DOHH2 (cell line): ENCODE data around the gene NUP210.
"Not testable (repeated sequence)": the region's sequence is repeated elsewhere in the genome, so short reads cannot be mapped to it uniquely, and the experiment has no call there.

Experiments
- H3F3A ChIP-seq: fragments of 200-600 bp; sonication (generic), shearing (Covaris generic); 2 replicates; pipeline ENCODE4 v1.6.0; 2016; ENCODE audit warnings: antibody characterized with exemption, mild to moderate bottlenecking; ENCODE audit not compliant: control insufficient read depth, insufficient read depth
- H3K27ac ChIP-seq: fragments of 200-600 bp; sonication (generic); 2 replicates; pipeline ENCODE4 v1.5.1; 2014; ENCODE audit warnings: low read depth, mild to moderate bottlenecking, low read length, moderate library complexity
- H3K27me3 ChIP-seq: fragments of 200-600 bp; sonication (generic); 2 replicates; pipeline ENCODE4 v1.6.1; 2014; ENCODE audit warnings: mild to moderate bottlenecking, low read length, mixed read lengths; ENCODE audit not compliant: control insufficient read depth
- H3K36me3 ChIP-seq: fragments of 200-600 bp; sonication (generic); 2 replicates; pipeline ENCODE4 v1.6.1; 2014; ENCODE audit warnings: mild to moderate bottlenecking, low read length, moderate library complexity, mixed read lengths; ENCODE audit not compliant: control insufficient read depth
- H3K4me1 ChIP-seq: fragments of 200-600 bp; sonication (generic); 2 replicates; pipeline ENCODE4 v1.6.1; 2014; ENCODE audit warnings: mild to moderate bottlenecking, low read length, mixed read lengths; ENCODE audit not compliant: control insufficient read depth
- H3K4me2 ChIP-seq: fragments of 200-600 bp; sonication (generic); 2 replicates; pipeline ENCODE4 v1.6.0; 2014; ENCODE audit warnings: mild to moderate bottlenecking, low read length, moderate library complexity
- H3K4me3 ChIP-seq: fragments of 200-600 bp; sonication (generic); 2 replicates; pipeline ENCODE4 v1.5.1; 2014; ENCODE audit warnings: mild to moderate bottlenecking, low read length, mixed read lengths
- H3K79me2 ChIP-seq: fragments of 200-600 bp; sonication (generic); 2 replicates; pipeline ENCODE4 v1.6.1; 2014; ENCODE audit warnings: mild to moderate bottlenecking, low read length, mixed read lengths; ENCODE audit not compliant: control insufficient read depth
- H3K9me2 ChIP-seq: fragments of 200-600 bp; sonication (generic); replicated peaks from 2 replicates; pipeline ENCODE4 v1.6.1; 2014; ENCODE audit warnings: mild to moderate bottlenecking, low read length, mixed read lengths; ENCODE audit not compliant: control insufficient read depth
- H3K9me3 ChIP-seq: fragments of 200-600 bp; sonication (generic); 2 replicates; pipeline ENCODE4 v1.6.1; 2014; ENCODE audit warnings: antibody characterized with exemption, low read length, mixed read lengths; ENCODE audit not compliant: control insufficient read depth, insufficient read depth
- H4K20me1 ChIP-seq: fragments of 200-600 bp; sonication (generic); 2 replicates; pipeline ENCODE4 v1.6.0; 2014; ENCODE audit warnings: low read depth, mild to moderate bottlenecking, antibody characterized with exemption, low read length, moderate library complexity; ENCODE audit not compliant: control insufficient read depth, insufficient read depth
- CTCF ChIP-seq: fragments of 200-600 bp; sonication (generic); IDR thresholded peaks from one replicate; pipeline ENCODE4 v1.5.1; 2014; ENCODE audit warnings: antibody characterized with exemption, mild to moderate bottlenecking, low read depth, low read length; ENCODE audit not compliant: poor library complexity, severe bottlenecking
- EZH2phosphoT487 ChIP-seq: fragments of 200-600 bp; sonication (generic); IDR thresholded peaks from 2 replicates; pipeline ENCODE4 v1.6.1; 2017; ENCODE audit warnings: borderline replicate concordance, mild to moderate bottlenecking, antibody characterized with exemption, low read length, moderate library complexity, mixed read lengths

The NUP210 gene

DNA sequence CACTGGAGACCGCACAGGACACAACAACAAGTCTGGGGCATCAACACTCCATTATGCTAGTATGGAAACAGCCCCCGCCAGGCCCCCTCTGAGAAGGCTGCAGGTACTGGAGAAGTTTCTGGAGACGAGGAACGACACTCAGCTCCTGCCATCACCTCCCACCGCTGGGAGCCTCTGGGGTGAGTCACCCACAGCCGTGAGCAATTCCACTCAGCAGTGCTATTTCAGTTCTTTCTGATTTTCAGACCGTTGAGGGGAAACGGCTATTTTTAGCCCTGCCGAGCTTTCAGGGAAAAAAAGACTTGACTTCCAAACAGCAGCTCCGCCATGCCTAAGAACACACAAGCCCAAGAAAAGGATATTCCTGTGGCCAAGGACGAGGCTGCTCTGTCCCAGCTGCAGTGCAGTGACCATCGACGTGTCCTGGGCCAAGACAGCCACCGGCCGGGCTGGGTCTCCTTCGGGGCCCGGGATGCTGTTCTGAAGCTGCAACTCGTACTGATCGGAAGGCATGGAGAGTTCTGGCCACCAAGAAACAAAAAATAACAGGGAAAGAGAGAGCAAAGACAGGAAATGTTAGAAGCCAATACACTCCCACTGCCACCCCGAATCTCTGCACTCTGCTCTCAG, 40.8 kb downstream of the NUP210 start:
- H3K4me1 ChIP-seq = no peaks in the 10 kb centered on the region
- H3K9me3 ChIP-seq = no peaks in the 10 kb centered on the region
- H4K20me1 ChIP-seq = no peaks in the 10 kb centered on the region

DNA sequence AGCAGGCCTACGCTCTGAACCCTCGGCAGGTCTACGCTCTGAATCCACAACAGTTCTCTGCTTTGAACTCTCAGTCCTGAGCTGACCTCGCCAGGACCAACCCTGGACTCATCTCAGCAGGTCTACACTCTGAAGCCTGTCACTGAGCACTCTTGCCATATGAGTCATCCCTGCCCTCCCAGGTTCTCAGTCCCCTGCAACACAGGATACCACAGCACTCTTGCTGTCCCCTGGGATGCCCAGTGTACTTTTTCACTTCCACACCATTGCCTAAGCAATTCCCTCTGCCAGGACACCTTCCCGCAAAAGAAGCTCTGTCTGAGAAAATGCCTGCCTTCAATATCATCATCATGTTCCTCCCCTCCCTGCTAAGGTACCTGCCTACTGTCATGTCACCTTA, 42.0 kb downstream of the NUP210 start:
- H3F3A ChIP-seq = no peaks in the 10 kb centered on the region
- H3K36me3 ChIP-seq = peaks cover 95% of the 10 kb centered on the region
- no peak overlapping the region for H3K4me3 ChIP-seq
- H3K4me2 ChIP-seq = no peak overlapping the region
- H3K4me1 ChIP-seq = no peaks in the 10 kb centered on the region
- TF ChIP-seq CTCF = no peak
- no peak for TF ChIP-seq EZH2phosphoT487
- no peak overlapping the region for H3K27ac ChIP-seq
- no peaks in the 10 kb centered on the region for H4K20me1 ChIP-seq
- H3K9me2 ChIP-seq = no peaks in the 10 kb centered on the region
- no peaks in the 10 kb centered on the region; the same call in 1 of the 2 replicates for H3K79me2 ChIP-seq
- no peaks in the 10 kb centered on the region for H3K27me3 ChIP-seq
- H3K9me3 ChIP-seq = no peaks in the 10 kb centered on the region

More for the DNA sequence above, 40.8 kb downstream of the NUP210 start:
- H3K27ac ChIP-seq = no peak overlapping the region
- no peaks in the 10 kb centered on the region; the same call in 1 of the 2 replicates for H3K79me2 ChIP-seq
- H3K4me2 ChIP-seq = no peak overlapping the region
- H3F3A ChIP-seq = no peaks in the 10 kb centered on the region
- H3K4me3 ChIP-seq = no peak overlapping the region
- H3K36me3 ChIP-seq = peaks cover 93% of the 10 kb centered on the region
- TF ChIP-seq EZH2phosphoT487 (no peak), CTCF (no peak)
- no peaks in the 10 kb centered on the region for H3K9me2 ChIP-seq
- H3K27me3 ChIP-seq = no peaks in the 10 kb centered on the region

GRCh38 chr3:13377741-13378140, 42.4 kb downstream of the NUP210 start:
- peaks cover 95% of the 10 kb centered on the region for H3K36me3 ChIP-seq
- H3K27ac ChIP-seq, H4K20me1 ChIP-seq, H3K4me3 ChIP-seq, H3K79me2 ChIP-seq, H3K27me3 ChIP-seq, H3K9me3 ChIP-seq, H3K4me1 ChIP-seq, H3K4me2 ChIP-seq, H3F3A ChIP-seq, H3K9me2 ChIP-seq: not testable (repeated sequence)

DNA sequence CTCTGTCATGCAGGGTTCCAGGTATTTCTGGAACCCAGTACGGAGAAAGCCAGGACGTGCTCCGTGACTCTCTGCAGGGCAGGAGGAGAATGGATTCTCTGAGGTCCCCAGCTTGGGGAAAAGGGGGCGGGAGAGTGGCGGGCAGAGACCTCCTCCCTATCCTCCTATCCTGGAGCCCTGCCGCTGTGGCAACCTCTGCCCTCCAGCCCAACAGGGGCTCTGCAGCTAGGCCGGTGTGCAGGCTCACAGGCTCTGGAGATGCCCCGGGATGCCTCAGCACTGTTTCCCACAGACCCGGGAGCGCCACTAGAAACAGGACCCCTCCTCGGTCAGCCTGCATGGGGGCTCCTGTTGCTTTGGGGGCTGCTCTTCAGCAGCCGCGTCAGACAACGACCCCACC, 43.1 kb downstream of the NUP210 start:
- Histone ChIP-seq H3K9me2 (no peaks in the 10 kb centered on the region), H3K27ac (no peak overlapping the region), H3K9me3 (no peaks in the 10 kb centered on the region), H3K4me1 (no peaks in the 10 kb centered on the region), H3K4me3 (no peak overlapping the region), H4K20me1 (no peaks in the 10 kb centered on the region), H3K79me2 (peaks cover 1% of the 10 kb centered on the region), H3K27me3 (no peaks in the 10 kb centered on the region), H3K4me2 (no peak overlapping the region), H3K36me3 (peaks cover 95% of the 10 kb centered on the region), H3F3A (no peaks in the 10 kb centered on the region)
- TF ChIP-seq CTCF (no peak), EZH2phosphoT487 (no peak)
